Adipocyte (in vitro differentiated cells): ENCODE measurements around the gene TDRD1.
A peak's percentile ranks its signal among the peaks of the same experiment; 100 is the strongest.

ENCODE experiments used
- DNase-seq: peaks from one replicate; pipeline ENCODE4 v3.0.0-alpha.2; 2015; ENCODE audit warnings: low read depth
- H3K27me3 ChIP-seq: replicated peaks from 2 replicates; pipeline ENCODE4 v1.7.0; 2013; ENCODE audit warnings: mild to moderate bottlenecking, low read length, moderate library complexity; ENCODE audit not compliant: control insufficient read depth, insufficient read depth
- H3K36me3 ChIP-seq: 2 replicates; pipeline ENCODE4 v1.7.0; 2013; ENCODE audit warnings: low read length, mild to moderate bottlenecking, moderate library complexity; ENCODE audit not compliant: control insufficient read depth, insufficient read depth, severe bottlenecking
- H3K4me1 ChIP-seq: 2 replicates; pipeline ENCODE4 v1.7.0; 2013; ENCODE audit warnings: mild to moderate bottlenecking, low read length, moderate library complexity; ENCODE audit not compliant: control insufficient read depth, insufficient read depth
- H3K4me3 ChIP-seq: 2 replicates; pipeline ENCODE4 v1.7.0; 2013; ENCODE audit warnings: mild to moderate bottlenecking, low read length, moderate library complexity
- H3K9ac ChIP-seq: 2 replicates; pipeline ENCODE4 v1.7.0; 2013; ENCODE audit warnings: mild to moderate bottlenecking, low read length, moderate library complexity
- H3K9me3 ChIP-seq: 2 replicates; pipeline ENCODE4 v1.7.0; 2013; ENCODE audit warnings: mild to moderate bottlenecking, low read length, moderate library complexity; ENCODE audit not compliant: control insufficient read depth

The TDRD1 gene

GRCh38 chr10:114266521-114266920 is 87.4 kb downstream of the TDRD1 start:
- no peak for DNase-seq

GRCh38 chr10:114271075-114271778 is 92.1 kb downstream of the TDRD1 start:
- Histone ChIP-seq H3K9ac (no peak overlapping the region), H3K4me3 (no peak overlapping the region), H3K36me3 (no peaks in the 10 kb centered on the region), H3K27me3 (peaks cover 11% of the 10 kb centered on the region), H3K4me1 (peaks cover 21% of the 10 kb centered on the region), H3K9me3 (no peaks in the 10 kb centered on the region)
- peak; percentile 24 for DNase-seq

More at GRCh38 chr10:114266521-114266920, 87.4 kb downstream of the TDRD1 start:
- Histone ChIP-seq H3K27me3 (peaks cover 4% of the 10 kb centered on the region), H3K4me1 (peaks cover 26% of the 10 kb centered on the region), H3K9me3 (no peaks in the 10 kb centered on the region), H3K4me3 (no peak overlapping the region), H3K36me3 (no peaks in the 10 kb centered on the region), H3K9ac (no peak overlapping the region)

GRCh38 chr10:114271779-114272167 is 92.6 kb downstream of the TDRD1 start:
- H3K9me3 ChIP-seq: no peaks in the 10 kb centered on the region
- H3K9ac ChIP-seq: no peak overlapping the region
- H3K4me1 ChIP-seq: peaks cover 17% of the 10 kb centered on the region
- peak; percentile 87 for DNase-seq
- H3K4me3 ChIP-seq: no peak overlapping the region
- no peaks in the 10 kb centered on the region for H3K36me3 ChIP-seq
- H3K27me3 ChIP-seq: peaks cover 13% of the 10 kb centered on the region

- DNase-seq: no peak
- Histone ChIP-seq H3K4me3 (no peak overlapping the region), H3K4me1 (peaks cover 17% of the 10 kb centered on the region), H3K9ac (no peak overlapping the region), H3K27me3 (peaks cover 18% of the 10 kb centered on the region), H3K9me3 (no peaks in the 10 kb centered on the region), H3K36me3 (no peaks in the 10 kb centered on the region)
These were observed 93.5 kb downstream of the TDRD1 start for GRCh38 chr10:114272696-114273095.

GRCh38 chr10:114273910-114274309 is 94.8 kb downstream of the TDRD1 start:
- no peaks in the 10 kb centered on the region for H3K9me3 ChIP-seq
- H3K9ac ChIP-seq: no peak overlapping the region
- no peaks in the 10 kb centered on the region for H3K36me3 ChIP-seq
- DNase-seq: no peak
- no peak overlapping the region for H3K4me3 ChIP-seq
- H3K27me3 ChIP-seq: peaks cover 28% of the 10 kb centered on the region
- peaks cover 17% of the 10 kb centered on the region for H3K4me1 ChIP-seq

- Histone ChIP-seq H3K27me3 (peaks cover 35% of the 10 kb centered on the region), H3K9ac (no peak overlapping the region), H3K4me1 (peaks cover 17% of the 10 kb centered on the region), H3K36me3 (no peaks in the 10 kb centered on the region), H3K9me3 (no peaks in the 10 kb centered on the region), H3K4me3 (no peak overlapping the region)
- no peak for DNase-seq
These were observed 95.7 kb downstream of the TDRD1 start for GRCh38 chr10:114274616-114275453.

- Histone ChIP-seq H3K27me3 (peaks cover 38% of the 10 kb centered on the region), H3K9me3 (no peaks in the 10 kb centered on the region), H3K36me3 (no peaks in the 10 kb centered on the region), H3K9ac (no peak overlapping the region), H3K4me3 (no peak overlapping the region), H3K4me1 (peaks cover 12% of the 10 kb centered on the region)
- no peak for DNase-seq
These were observed 96.9 kb downstream of the TDRD1 start for GRCh38 chr10:114276066-114276465.

GRCh38 chr10:114276671-114277070 is 97.5 kb downstream of the TDRD1 start:
- DNase-seq: no peak
- Histone ChIP-seq H3K4me1 (peaks cover 6% of the 10 kb centered on the region), H3K27me3 (peaks cover 42% of the 10 kb centered on the region), H3K4me3 (no peak overlapping the region), H3K36me3 (no peaks in the 10 kb centered on the region), H3K9me3 (no peaks in the 10 kb centered on the region), H3K9ac (no peak overlapping the region)

GRCh38 chr10:114278140-114278883 is 99.2 kb downstream of the TDRD1 start:
- no peak for DNase-seq
- Histone ChIP-seq H3K27me3 (peaks cover 54% of the 10 kb centered on the region), H3K9ac (no peak overlapping the region)

GRCh38 chr10:114278884-114279191 is 99.7 kb downstream of the TDRD1 start:
- Histone ChIP-seq H3K27me3 (peaks cover 55% of the 10 kb centered on the region), H3K36me3 (no peaks in the 10 kb centered on the region), H3K4me3 (no peak overlapping the region), H3K9me3 (no peaks in the 10 kb centered on the region), H3K9ac (no peak overlapping the region), H3K4me1 (no peaks in the 10 kb centered on the region)
- no peak for DNase-seq

More at GRCh38 chr10:114278140-114278883, 99.2 kb downstream of the TDRD1 start:
- Histone ChIP-seq H3K9me3 (no peaks in the 10 kb centered on the region), H3K4me1 (no peaks in the 10 kb centered on the region), H3K4me3 (no peak overlapping the region), H3K36me3 (no peaks in the 10 kb centered on the region)

- no peak for DNase-seq
- H3K9ac ChIP-seq: no peak overlapping the region
- H3K27me3 ChIP-seq: peaks cover 55% of the 10 kb centered on the region
- H3K4me1 ChIP-seq: no peaks in the 10 kb centered on the region
- no peaks in the 10 kb centered on the region for H3K9me3 ChIP-seq
- H3K36me3 ChIP-seq: no peaks in the 10 kb centered on the region
- H3K4me3 ChIP-seq: no peak overlapping the region
These were observed 100.1 kb downstream of the TDRD1 start for GRCh38 chr10:114279289-114279688.
